ENCODE measurements around the gene ABR. TPM values are rescaled to one million over a fixed set of nuclear protein-coding genes. Genes with fewer than 3 reads are reported as not detected.
A peak's percentile ranks its signal among the peaks of the same experiment; 100 is the strongest.

ABR gene
- total RNA-seq, 5 donors from 2014 or later (not counting 1 experiment from before 2014, with no cell fraction given): 89.4 to 165 (median 125) TPM

- Histone ChIP-seq H3K9me3 (no peaks in the 10 kb centered on the region), H3K27ac (ENCODE audit: low read length) (peak overlapping the region; percentile 44), H3K27me3 (replicated peaks in 1 of 2; ENCODE audit: control insufficient read depth in 2 of 2, extremely low read depth in 1 of 2, insufficient read depth in 2 of 2, low read length in 1 of 2) (peaks cover 0 to 3% of the 10 kb centered on the region in 2 experiments), H3K36me3 (ENCODE audit: control insufficient read depth in 2 of 2, extremely low read depth in 1 of 2, insufficient read depth in 1 of 2, low read length in 1 of 2) (no peaks in the 10 kb centered on the region), H3K4me3 (ENCODE audit: control insufficient read depth in 1 of 2, extremely low read depth in 1 of 2, low read length in 1 of 2) (no peak overlapping the region), H3K4me1 (ENCODE audit: control insufficient read depth in 1 of 2, extremely low read depth in 1 of 2, insufficient read depth in 2 of 2, low read length in 2 of 2) (peaks cover 23 to 60% of the 10 kb centered on the region in 2 experiments)
- DNase-seq (no peak), ATAC-seq (replicated peaks in 1 of 4) (no peak)
- H3K4me1 Mint-ChIP-seq: peaks cover 41 to 54% (median 52%) of the 10 kb centered on the region in 3 donors
- H3K4me3 Mint-ChIP-seq: peak overlapping the region in 1 of 3 donors; percentile 54
- peak overlapping the region; percentile 78 to 83 for H3K27ac Mint-ChIP-seq
- no peaks in the 10 kb centered on the region for H3K27me3 Mint-ChIP-seq
- CTCF ChIA-PET: interaction anchor here in 1 of 2 donors (0.6 to 1.3 kb wide), 2 partner anchors 62 to 168 kb away, joined by 4 to 6 read pairs; no protein-coding TSS in a partner anchor
- H3K36me3 Mint-ChIP-seq: no peaks in the 10 kb centered on the region
- POLR2A ChIA-PET: no interaction called here
- no CpG with 5 or more reads among the region's 3 CpGs for WGBS (ENCODE audit: insufficient coverage)
- no peaks in the 10 kb centered on the region for H3K9me3 Mint-ChIP-seq
Measured at GRCh38 chr17:1197379-1197778, 17.6 kb upstream of the ABR start.

DNA sequence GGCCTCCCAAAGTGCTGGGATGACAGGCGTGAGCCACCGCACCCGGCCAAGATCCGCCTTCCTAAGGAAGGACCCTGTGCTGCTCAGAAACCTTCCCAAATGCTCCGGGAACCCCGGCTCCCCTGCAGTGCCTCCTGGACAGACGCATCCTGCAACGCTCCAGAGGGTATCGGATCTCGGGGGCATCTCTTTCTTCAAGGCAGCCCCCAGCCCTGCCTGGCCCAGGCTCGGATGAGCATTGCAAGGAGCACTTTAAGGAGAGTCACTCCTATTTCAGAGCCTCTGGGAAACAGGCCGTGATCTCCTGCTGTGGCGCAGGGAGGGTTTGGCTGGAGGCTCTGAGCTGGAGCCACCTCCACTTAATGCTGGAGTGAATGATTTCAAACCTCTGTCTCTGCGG, 17.2 kb upstream of the ABR start:
- ATAC-seq (replicated peaks in 1 of 4) (no peak), DNase-seq (no peak)
- H3K27ac ChIP-seq (ENCODE audit: low read length): no peak overlapping the region
- Mint-ChIP-seq H3K9me3 (no peaks in the 10 kb centered on the region), H3K27ac (no peak overlapping the region), H3K36me3 (no peaks in the 10 kb centered on the region), H3K27me3 (no peaks in the 10 kb centered on the region), H3K4me3 (peak overlapping the region in 1 of 3 donors; percentile 54), H3K4me1 (peaks cover 37 to 50% (median 47%) of the 10 kb centered on the region in 3 donors)
- CTCF ChIA-PET: interaction anchor here in 1 of 2 donors (0.6 kb wide), 1 partner anchor 61 kb away, joined by 4 read pairs; no protein-coding TSS in a partner anchor
- H3K4me1 ChIP-seq (ENCODE audit: control insufficient read depth in 1 of 2, extremely low read depth in 1 of 2, insufficient read depth in 2 of 2, low read length in 2 of 2): peaks cover 21 to 55% of the 10 kb centered on the region in 2 experiments
- 96% methylated on average over 8 of the region's 14 CpGs for WGBS (ENCODE audit: insufficient coverage)
- POLR2A ChIA-PET: no interaction called here
- H3K36me3 ChIP-seq (ENCODE audit: control insufficient read depth in 2 of 2, extremely low read depth in 1 of 2, insufficient read depth in 1 of 2, low read length in 1 of 2): no peaks in the 10 kb centered on the region
- H3K9me3 ChIP-seq: no peaks in the 10 kb centered on the region
- no peak overlapping the region for H3K4me3 ChIP-seq (ENCODE audit: control insufficient read depth in 1 of 2, extremely low read depth in 1 of 2, low read length in 1 of 2)
- peaks cover 0 to 3% of the 10 kb centered on the region in 2 experiments for H3K27me3 ChIP-seq (replicated peaks in 1 of 2; ENCODE audit: control insufficient read depth in 2 of 2, extremely low read depth in 1 of 2, insufficient read depth in 2 of 2, low read length in 1 of 2)

- H3K4me1 Mint-ChIP-seq: peaks cover 11 to 20% (median 16%) of the 10 kb centered on the region in 3 donors
- Histone ChIP-seq H3K27me3 (replicated peaks in 1 of 2; ENCODE audit: control insufficient read depth in 2 of 2, extremely low read depth in 1 of 2, insufficient read depth in 2 of 2, low read length in 1 of 2) (peaks cover 0 to 16% of the 10 kb centered on the region in 2 experiments), H3K4me1 (ENCODE audit: control insufficient read depth in 1 of 2, extremely low read depth in 1 of 2, insufficient read depth in 2 of 2, low read length in 2 of 2) (peaks cover 6 to 18% of the 10 kb centered on the region in 2 experiments), H3K27ac (ENCODE audit: low read length) (no peak overlapping the region), H3K9me3 (no peaks in the 10 kb centered on the region), H3K4me3 (ENCODE audit: control insufficient read depth in 1 of 2, extremely low read depth in 1 of 2, low read length in 1 of 2) (no peak overlapping the region), H3K36me3 (ENCODE audit: control insufficient read depth in 2 of 2, extremely low read depth in 1 of 2, insufficient read depth in 1 of 2, low read length in 1 of 2) (no peaks in the 10 kb centered on the region)
- peaks cover 0 to 6% of the 10 kb centered on the region in 2 donors for H3K27me3 Mint-ChIP-seq
- CTCF ChIA-PET: interaction anchor here in 1 of 2 donors (0.7 kb wide), 1 partner anchor 68 kb away, joined by 4 read pairs; no protein-coding TSS in a partner anchor
- 75% methylated on average over 16 of the region's 31 CpGs for WGBS (ENCODE audit: insufficient coverage)
- no peaks in the 10 kb centered on the region for H3K9me3 Mint-ChIP-seq
- no peak for DNase-seq
- POLR2A ChIA-PET: no interaction called here
- H3K4me3 Mint-ChIP-seq: no peak overlapping the region
- H3K27ac Mint-ChIP-seq: peak overlapping the region in 1 of 2 donors; percentile 56
- ATAC-seq (replicated peaks in 1 of 4): no peak
- no peaks in the 10 kb centered on the region for H3K36me3 Mint-ChIP-seq
Measured at GRCh38 chr17:1192911-1193699, 13.3 kb upstream of the ABR start.

DNA sequence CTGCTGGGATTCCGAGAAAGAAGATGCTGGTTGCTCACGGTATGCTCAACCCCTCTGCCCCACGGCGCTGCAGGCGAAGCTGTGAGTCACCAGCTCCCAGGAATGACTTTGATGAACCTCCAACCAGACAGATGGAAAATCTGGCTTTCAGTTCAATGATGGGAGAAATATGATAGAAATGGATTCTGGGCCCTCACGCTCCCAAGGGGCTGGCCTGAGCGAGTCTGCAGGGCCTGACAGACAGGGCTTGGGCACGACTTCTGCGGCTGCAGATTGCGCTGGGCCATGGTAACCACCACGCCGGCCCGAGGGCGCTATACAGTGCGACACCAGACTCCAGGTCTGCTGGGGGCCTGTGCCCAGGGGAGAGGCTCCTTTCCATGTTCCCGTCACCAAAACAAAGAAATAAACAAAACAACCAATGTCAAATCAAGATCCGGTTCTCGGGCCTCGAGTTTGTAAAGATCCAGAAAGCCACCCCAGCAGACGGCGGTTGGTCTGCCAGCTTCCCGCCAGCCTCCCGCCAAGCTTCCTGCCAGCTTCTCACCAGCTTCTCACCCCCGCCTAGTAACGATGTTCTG, 11.1 kb upstream of the ABR start:
- peaks cover 0 to 15% of the 10 kb centered on the region in 2 experiments for H3K4me1 ChIP-seq (ENCODE audit: control insufficient read depth in 1 of 2, extremely low read depth in 1 of 2, insufficient read depth in 2 of 2, low read length in 2 of 2)
- CTCF ChIA-PET: interaction anchor here in 1 of 2 donors (0.7 to 1.5 kb wide), 2 partner anchors 9 to 33 kb away, joined by 3 read pairs; no protein-coding TSS in a partner anchor
- peaks cover 0 to 9% of the 10 kb centered on the region in 2 donors for H3K27me3 Mint-ChIP-seq
- peaks cover 0 to 31% of the 10 kb centered on the region in 2 experiments for H3K27me3 ChIP-seq (replicated peaks in 1 of 2; ENCODE audit: control insufficient read depth in 2 of 2, extremely low read depth in 1 of 2, insufficient read depth in 2 of 2, low read length in 1 of 2)
- no peaks in the 10 kb centered on the region for H3K36me3 ChIP-seq (ENCODE audit: control insufficient read depth in 2 of 2, extremely low read depth in 1 of 2, insufficient read depth in 1 of 2, low read length in 1 of 2)
- DNase-seq (no peak), ATAC-seq (replicated peaks in 1 of 4) (no peak)
- no peaks in the 10 kb centered on the region for H3K9me3 Mint-ChIP-seq
- H3K36me3 Mint-ChIP-seq: no peaks in the 10 kb centered on the region
- POLR2A ChIA-PET: no interaction called here
- WGBS (ENCODE audit: insufficient coverage): 92% methylated on average over 16 of the region's 25 CpGs
- H3K9me3 ChIP-seq: no peaks in the 10 kb centered on the region
- no peak overlapping the region for H3K27ac Mint-ChIP-seq
- no peak overlapping the region for H3K4me3 Mint-ChIP-seq
- H3K4me3 ChIP-seq (ENCODE audit: control insufficient read depth in 1 of 2, extremely low read depth in 1 of 2, low read length in 1 of 2): no peak overlapping the region
- H3K27ac ChIP-seq (ENCODE audit: low read length): no peak overlapping the region
- peaks cover 0 to 10% (median 5%) of the 10 kb centered on the region in 3 donors for H3K4me1 Mint-ChIP-seq

- Mint-ChIP-seq H3K4me3 (no peak overlapping the region), H3K36me3 (no peaks in the 10 kb centered on the region), H3K27me3 (peaks cover 0 to 9% of the 10 kb centered on the region in 2 donors), H3K9me3 (no peaks in the 10 kb centered on the region), H3K27ac (no peak overlapping the region), H3K4me1 (peaks cover 0 to 10% (median 5%) of the 10 kb centered on the region in 3 donors)
- H3K9me3 ChIP-seq: no peaks in the 10 kb centered on the region
- no peaks in the 10 kb centered on the region for H3K36me3 ChIP-seq (ENCODE audit: control insufficient read depth in 2 of 2, extremely low read depth in 1 of 2, insufficient read depth in 1 of 2, low read length in 1 of 2)
- DNase-seq (no peak), ATAC-seq (replicated peaks in 1 of 4) (no peak)
- 82% methylated on average over 14 of the region's 20 CpGs for WGBS (ENCODE audit: insufficient coverage)
- ChIA-PET POLR2A (no interaction called here), CTCF (interaction anchor here in 1 of 2 donors (1.2 kb wide), 1 partner anchor 66 kb away, joined by 3 read pairs; no protein-coding TSS in a partner anchor)
- no peak overlapping the region for H3K27ac ChIP-seq (ENCODE audit: low read length)
- peaks cover 0 to 31% of the 10 kb centered on the region in 2 experiments for H3K27me3 ChIP-seq (replicated peaks in 1 of 2; ENCODE audit: control insufficient read depth in 2 of 2, extremely low read depth in 1 of 2, insufficient read depth in 2 of 2, low read length in 1 of 2)
- H3K4me3 ChIP-seq (ENCODE audit: control insufficient read depth in 1 of 2, extremely low read depth in 1 of 2, low read length in 1 of 2): no peak overlapping the region
- H3K4me1 ChIP-seq (ENCODE audit: control insufficient read depth in 1 of 2, extremely low read depth in 1 of 2, insufficient read depth in 2 of 2, low read length in 2 of 2): peaks cover 0 to 15% of the 10 kb centered on the region in 2 experiments
Measured at GRCh38 chr17:1188812-1189504, 9.2 kb upstream of the ABR start.
